Lower lobe of right lung (tissue), 2 donors: ENCODE measurements around the gene MBD3L5. TPM values are rescaled to one million over a fixed set of nuclear protein-coding genes. Genes with fewer than 3 reads are reported as not detected.
A peak's percentile ranks its signal among the peaks of the same experiment; 100 is the strongest.
"Not testable (repeated sequence)": the region's sequence is repeated elsewhere in the genome, so short reads cannot be mapped to it uniquely, and the experiment has no call there.

ENCODE experiments used
- ATAC-seq, 2 donors: fragments of 200-7000 bp; cut with Tn5 transposase; one replicate each; pipeline ENCODE4 v1.9.1; 2020 to 2022; ENCODE audit warnings: mild to moderate bottlenecking in 2 of 2, moderate library complexity in 2 of 2
- DNase-seq: peaks from one replicate; pipeline ENCODE4 v3.0.0-alpha.2; 2020
- H3K27ac ChIP-seq: fragments of 200-600 bp; one replicate; pipeline ENCODE4 v1.8.0; 2022
- H3K27me3 ChIP-seq: fragments of 200-600 bp; one replicate; pipeline ENCODE4 v1.8.0; 2022; ENCODE audit warnings: low read depth
- H3K36me3 ChIP-seq: fragments of 200-600 bp; one replicate; pipeline ENCODE4 v1.8.0; 2022; ENCODE audit warnings: mild to moderate bottlenecking
- H3K4me1 ChIP-seq: fragments of 200-600 bp; one replicate; pipeline ENCODE4 v1.8.0; 2022
- H3K4me3 ChIP-seq: fragments of 200-600 bp; one replicate; pipeline ENCODE4 v1.8.0; 2022; ENCODE audit warnings: mild to moderate bottlenecking
- H3K9me3 ChIP-seq: fragments of 200-600 bp; one replicate; pipeline ENCODE4 v1.8.0; 2022
- intact Hi-C: fragments of 100-400 bp; cut with DNase I; formaldehyde crosslinking; loops from one replicate; pipeline ENCODE4 v1.11.0; 2022
- long read RNA-seq: library from polyadenylated mRNA; unstranded; transcript quantifications from one replicate; pipeline ENCODE4 v2.0.0, GENCODE V29; 2021
- total RNA-seq: library from RNA; stranded (reverse); fragmentation: NEBNext Ultra II Directional; extraction: Animal tissue kit (Norgen Biotek cat#: 25700); gene quantifications from one replicate; pipeline ENCODE4 v1.2.1, GENCODE V29; 2021
- TF ChIP-seq, protein P1 (sequence below): fragments of 200-600 bp; IDR thresholded peaks from one replicate; pipeline ENCODE4 v1.8.0; 2022; ENCODE audit warnings: antibody characterized with exemption, mild to moderate bottlenecking
- donor health status: DM: no; HTN: yes; CAD: no; lungs with severe emphysema.

The MBD3L5 gene
- not detected for total RNA-seq
- long read RNA-seq, result 0 reads

DNA sequence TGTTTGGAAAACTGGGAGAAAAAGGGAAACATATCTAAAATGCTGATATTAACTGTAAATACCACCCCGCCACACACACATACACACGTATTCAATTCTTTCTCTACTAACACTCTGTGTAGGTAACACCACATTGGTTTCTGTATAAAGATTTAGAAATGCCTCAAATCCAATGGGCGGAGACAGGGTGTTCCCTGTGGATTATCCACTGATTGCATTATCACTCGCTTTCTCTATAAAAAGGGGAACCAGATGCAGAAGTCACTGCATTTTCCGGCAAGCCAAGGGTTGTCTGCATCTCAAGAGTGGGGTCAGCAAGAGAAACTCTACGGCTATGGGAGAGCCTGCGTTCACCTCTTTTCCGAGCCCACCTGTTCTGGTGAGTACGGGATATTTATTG lies at the start of gene MBD3L5:
MBD3L5 (plus strand) TSS at position 301 of the 400 bp plus-strand sequence; CDS start at position 335, 34 bp downstream.
- intact Hi-C loops, H3K27ac ChIP-seq, H3K27me3 ChIP-seq, H3K9me3 ChIP-seq, DNase-seq, ATAC-seq, H3K4me1 ChIP-seq, H3K36me3 ChIP-seq, H3K4me3 ChIP-seq: not testable (repeated sequence)

DNA sequence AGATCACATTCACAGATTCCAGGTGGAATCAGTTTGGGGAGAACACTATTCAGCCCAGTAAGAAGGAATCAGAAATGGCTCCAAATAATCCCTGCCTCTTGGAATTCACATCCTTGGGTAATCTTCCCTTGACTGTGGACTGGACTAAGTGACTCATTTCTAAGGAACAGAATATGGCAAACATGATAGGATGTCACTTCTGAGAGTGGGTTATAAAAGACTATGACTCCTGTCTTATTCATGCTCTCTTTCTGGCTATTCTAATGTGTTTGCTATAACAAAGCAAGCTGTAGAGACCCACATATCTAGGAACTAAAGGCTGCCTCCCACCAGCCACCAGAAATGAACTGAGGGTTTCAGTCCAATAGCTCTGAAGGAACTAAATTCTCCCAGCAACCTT lies 46.9 kb upstream of the MBD3L5 start:
- H3K4me1 ChIP-seq, result no peaks in the 10 kb centered on the region
- no peak overlapping the region for H3K27ac ChIP-seq
- no peak for ATAC-seq
- TF ChIP-seq, protein P1, sequence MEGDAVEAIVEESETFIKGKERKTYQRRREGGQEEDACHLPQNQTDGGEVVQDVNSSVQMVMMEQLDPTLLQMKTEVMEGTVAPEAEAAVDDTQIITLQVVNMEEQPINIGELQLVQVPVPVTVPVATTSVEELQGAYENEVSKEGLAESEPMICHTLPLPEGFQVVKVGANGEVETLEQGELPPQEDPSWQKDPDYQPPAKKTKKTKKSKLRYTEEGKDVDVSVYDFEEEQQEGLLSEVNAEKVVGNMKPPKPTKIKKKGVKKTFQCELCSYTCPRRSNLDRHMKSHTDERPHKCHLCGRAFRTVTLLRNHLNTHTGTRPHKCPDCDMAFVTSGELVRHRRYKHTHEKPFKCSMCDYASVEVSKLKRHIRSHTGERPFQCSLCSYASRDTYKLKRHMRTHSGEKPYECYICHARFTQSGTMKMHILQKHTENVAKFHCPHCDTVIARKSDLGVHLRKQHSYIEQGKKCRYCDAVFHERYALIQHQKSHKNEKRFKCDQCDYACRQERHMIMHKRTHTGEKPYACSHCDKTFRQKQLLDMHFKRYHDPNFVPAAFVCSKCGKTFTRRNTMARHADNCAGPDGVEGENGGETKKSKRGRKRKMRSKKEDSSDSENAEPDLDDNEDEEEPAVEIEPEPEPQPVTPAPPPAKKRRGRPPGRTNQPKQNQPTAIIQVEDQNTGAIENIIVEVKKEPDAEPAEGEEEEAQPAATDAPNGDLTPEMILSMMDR, result no peak
- H3K27me3 ChIP-seq, result no peaks in the 10 kb centered on the region
- no peak overlapping the region for H3K4me3 ChIP-seq
- intact Hi-C loops, result no loop called here
- no peak for DNase-seq
- peaks cover 6% of the 10 kb centered on the region for H3K9me3 ChIP-seq
- no peaks in the 10 kb centered on the region for H3K36me3 ChIP-seq

DNA sequence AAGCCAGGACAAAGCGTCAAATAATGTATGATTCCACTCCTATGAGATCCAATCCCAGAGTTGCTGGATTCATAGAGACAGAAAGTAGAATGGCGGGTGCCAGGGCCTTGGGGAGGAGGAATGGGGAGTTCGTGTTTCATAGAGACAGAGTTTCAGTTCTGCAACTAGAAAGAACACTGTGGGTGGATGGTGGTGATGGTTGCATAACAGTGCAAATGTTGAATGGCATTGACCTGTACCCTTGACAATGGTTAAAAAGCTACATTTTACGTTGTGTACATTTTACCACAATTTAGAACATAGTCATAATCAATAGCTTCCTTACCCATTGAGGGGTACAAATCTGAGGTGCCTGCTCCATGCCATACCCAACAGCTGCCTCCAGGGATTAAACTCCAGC lies 42.5 kb upstream of the MBD3L5 start:
- peaks cover 3% of the 10 kb centered on the region for H3K9me3 ChIP-seq
- no peak overlapping the region for H3K27ac ChIP-seq
- TF ChIP-seq, protein P1, result no peak
- H3K27me3 ChIP-seq, result no peaks in the 10 kb centered on the region
- intact Hi-C loops, result no loop called here
- DNase-seq (no peak), ATAC-seq (peak; percentile 80 to 87)
- H3K36me3 ChIP-seq, result no peaks in the 10 kb centered on the region
- H3K4me3 ChIP-seq, result no peak overlapping the region
- H3K4me1 ChIP-seq, result no peaks in the 10 kb centered on the region

DNA sequence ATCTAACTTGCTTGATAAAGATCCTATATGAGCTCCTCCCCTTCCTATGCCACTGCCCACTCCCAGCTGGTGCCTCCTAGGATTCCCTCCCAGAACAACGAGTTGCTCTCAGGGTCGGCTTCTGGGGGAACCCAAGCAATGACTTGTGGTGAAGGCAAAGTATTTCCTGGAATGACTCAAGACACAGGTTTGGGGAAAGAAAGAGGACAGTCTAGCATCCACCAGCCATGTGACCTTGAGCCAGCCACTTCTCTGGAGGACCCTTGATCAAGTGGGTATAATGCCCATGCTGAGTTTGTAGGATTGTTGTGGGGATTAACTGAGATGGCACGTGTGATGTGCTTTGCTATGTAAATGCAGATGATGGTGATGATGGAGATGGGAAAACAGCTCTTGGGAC lies 42.1 kb upstream of the MBD3L5 start:
- no peaks in the 10 kb centered on the region for H3K4me1 ChIP-seq
- H3K9me3 ChIP-seq, result peaks cover 3% of the 10 kb centered on the region
- DNase-seq, result no peak
- intact Hi-C loops, result no loop called here
- TF ChIP-seq, protein P1, result no peak
- H3K36me3 ChIP-seq, result no peaks in the 10 kb centered on the region
- H3K27me3 ChIP-seq, result no peaks in the 10 kb centered on the region
- peak; percentile 30 to 46 for ATAC-seq
- no peak overlapping the region for H3K4me3 ChIP-seq
- no peak overlapping the region for H3K27ac ChIP-seq

DNA sequence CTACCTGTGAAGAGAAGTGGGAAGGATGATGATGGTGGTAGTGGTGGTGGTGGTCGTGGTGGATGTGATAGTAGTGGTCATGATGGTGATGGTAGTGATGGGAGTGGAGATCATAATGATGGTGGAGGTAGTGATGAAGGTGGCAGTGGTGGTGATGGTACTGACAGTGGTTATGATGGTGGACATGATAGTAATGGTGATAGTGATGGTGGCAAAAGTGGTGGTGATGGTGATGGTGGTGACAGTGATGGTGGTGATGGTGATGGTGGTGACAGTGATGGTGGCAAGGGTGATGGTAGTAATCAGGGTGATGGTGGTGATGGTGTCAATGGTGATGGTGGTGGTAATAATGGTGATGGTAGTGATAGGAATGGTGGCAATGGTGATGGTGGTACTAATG lies 35.3 kb upstream of the MBD3L5 start:
- no peak for DNase-seq
- no peak for ATAC-seq
- TF ChIP-seq, protein P1, result no peak
- no peak overlapping the region for H3K27ac ChIP-seq
- no peaks in the 10 kb centered on the region for H3K4me1 ChIP-seq
- no peaks in the 10 kb centered on the region for H3K36me3 ChIP-seq
- H3K27me3 ChIP-seq, result no peaks in the 10 kb centered on the region
- intact Hi-C loops, result no loop called here
- no peaks in the 10 kb centered on the region for H3K9me3 ChIP-seq
- no peak overlapping the region for H3K4me3 ChIP-seq

DNA sequence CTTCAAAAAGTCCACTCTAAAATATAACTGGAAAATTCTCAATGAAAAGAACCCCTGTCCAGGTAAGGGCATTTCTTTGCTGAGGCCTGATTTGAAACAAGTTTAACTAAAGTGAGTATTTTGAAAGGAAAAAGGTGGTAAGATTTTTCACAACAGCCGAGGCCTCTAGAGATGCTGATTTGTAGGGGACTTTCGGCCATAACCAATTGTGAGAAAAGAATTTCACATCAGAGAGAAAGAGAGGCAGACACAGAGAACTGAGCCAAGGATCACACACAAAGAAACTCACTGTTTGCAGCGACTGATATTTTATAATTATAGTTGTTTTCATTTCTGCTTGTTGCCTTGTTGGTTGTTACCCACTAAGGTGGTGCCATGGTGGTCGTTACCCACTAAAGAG lies 33.6 kb upstream of the MBD3L5 start:
- Histone ChIP-seq H3K27me3 (no peaks in the 10 kb centered on the region), H3K36me3 (no peaks in the 10 kb centered on the region), H3K27ac (no peak overlapping the region), H3K9me3 (no peaks in the 10 kb centered on the region), H3K4me1 (peaks cover 3% of the 10 kb centered on the region), H3K4me3 (no peak overlapping the region)
- intact Hi-C loops, result no loop called here
- TF ChIP-seq, protein P1, result no peak
- DNase-seq, result no peak
- ATAC-seq, result no peak
